Right lobe of liver (tissue), 6 donors: ENCODE measurements around the gene PRDM15. TPM values are rescaled to one million over a fixed set of nuclear protein-coding genes. Genes with fewer than 3 reads are reported as not detected.

Experiments used
- ATAC-seq, 4 donors: fragments of 200-7000 bp; cut with Tn5 transposase; one replicate each; pipeline ENCODE4 v1.9.1; 2020; ENCODE audit warnings: mild to moderate bottlenecking in 4 of 4, moderate library complexity in 4 of 4
- DNase-seq, 3 donors: peaks; one replicate each; pipeline ENCODE4 v3.0.0-alpha.2; 2020
- H3K27ac ChIP-seq, 3 donors: fragments of 200-600 bp; one replicate each; pipeline ENCODE4 v1.8.0; 2022
- H3K27me3 ChIP-seq, 2 donors: fragments of 200-600 bp; one replicate each; pipeline ENCODE4 v1.8.0; 2022
- H3K36me3 ChIP-seq, 4 donors: fragments of 200-600 bp; sonication (generic) in 1 of 4; one replicate each; pipeline versions ENCODE4 v1.5.1 to v1.8.0; 2017 to 2022; ENCODE audit warnings: control low read depth in 1 of 4
- H3K4me1 ChIP-seq, 4 donors: fragments of 200-600 bp; sonication (generic) in 1 of 4; one replicate each; pipeline versions ENCODE4 v1.5.1 to v1.8.0; 2017 to 2022; ENCODE audit warnings: control low read depth in 1 of 4
- H3K4me3 ChIP-seq, 3 donors: fragments of 200-600 bp; one replicate each; pipeline ENCODE4 v1.8.0; 2022
- H3K9me3 ChIP-seq, 4 donors: fragments of 200-600 bp; sonication (generic) in 1 of 4; one replicate each; pipeline versions ENCODE4 v1.5.1 to v1.8.0; 2017 to 2022; ENCODE audit warnings: control low read depth in 1 of 4
- CTCF ChIP-seq, 4 donors: fragments of 200-600 bp in 3 of 4; fragments of 450-650 bp in 1 of 4; IDR thresholded peaks; one replicate each; pipeline versions ENCODE4 v1.5.1 to v1.8.0; 2016 to 2022; ENCODE audit warnings: antibody characterized with exemption in 4 of 4, mild to moderate bottlenecking in 2 of 4
- POLR2A ChIP-seq: fragments of 450-650 bp; IDR thresholded peaks from one replicate; pipeline ENCODE4 v1.6.1; 2017; ENCODE audit warnings: antibody characterized with exemption, mild to moderate bottlenecking
- WGBS: methylation state at CpG from one replicate; pipeline ENCODE4 v1.1.6; 2018; ENCODE audit warnings: low coverage, low lambda C conversion rate; ENCODE audit not compliant: insufficient coverage; ENCODE audit errors: missing lambda C conversion rate; 5-methylcytosine and 5-hydroxymethylcytosine counted together
- intact Hi-C, 2 donors: fragments of 100-400 bp; cut with DNase I; formaldehyde crosslinking; loops; one replicate each; pipeline versions ENCODE4 v1.11.2 to v1.14.1; 2022
- total RNA-seq, 6 experiments: library from RNA; depleted of rRNA in 2 of 6; stranded (reverse); fragments of >200 nt in 2 of 6; fragmentation: NEBNext Ultra II Directional in 3 of 6; extraction: Animal tissue kit (Norgen Biotek cat#: 25700) in 3 of 6; gene quantifications; one replicate each; pipeline versions ENCODE4 v1.1.0 to v1.2.4, GENCODE V29; 2016 to 2023
- donor health status: DM: no; HTN: yes; CAD: no.
- donor health status: DM: no; HTN: no; CAD: no.
- donor health status: DM: no; HTN: no; CAD: no.
- donor health status: DM: no; HTN: yes; CAD: no.
- donor health status: DM: no; HTN: yes; CAD: no.

PRDM15 gene
- total RNA-seq, 6 experiments from 2014 or later, result 1.9 to 4.0 (median 2.7) TPM

GRCh38 chr21:41830764-41831452 is 48.2 kb downstream of the PRDM15 start:
- ATAC-seq (no peak), DNase-seq (peak in 1 of 3 donors; percentile 23)
- H3K27ac ChIP-seq, result no peak overlapping the region
- H3K4me1 ChIP-seq, result no peaks in the 10 kb centered on the region
- WGBS, result 100% methylated on average over 5 of the region's 21 CpGs
- TF ChIP-seq CTCF (IDR thresholded peaks at IDR 0.05) (no peak), POLR2A (no peak)
- intact Hi-C loops, result no loop called here
- H3K4me3 ChIP-seq, result no peak overlapping the region
- no peaks in the 10 kb centered on the region for H3K27me3 ChIP-seq
- H3K36me3 ChIP-seq, result peaks cover 0 to 3% (median 0%) of the 10 kb centered on the region in 4 donors
- H3K9me3 ChIP-seq, result no peaks in the 10 kb centered on the region

DNA sequence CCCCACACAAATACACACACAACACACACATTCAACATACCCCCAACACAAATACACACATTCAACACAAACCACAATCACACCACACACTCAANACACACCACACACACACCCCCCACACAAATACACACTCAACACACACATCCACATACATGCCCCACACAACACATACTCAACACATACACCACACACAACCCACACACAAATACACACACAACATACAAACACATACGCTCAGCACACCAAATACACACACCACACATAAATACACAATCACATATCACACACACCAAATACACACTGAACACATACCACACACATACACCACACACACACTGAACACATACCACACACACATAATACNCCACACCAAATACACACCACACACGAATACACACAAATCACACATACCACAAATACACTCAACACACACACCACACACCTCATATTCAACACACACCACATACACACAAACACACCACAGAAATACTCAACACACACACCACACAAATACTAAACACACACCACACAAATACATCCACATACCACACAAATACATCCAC is 48.9 kb downstream of the PRDM15 start:
- no peak overlapping the region for H3K27ac ChIP-seq
- no peak for TF ChIP-seq POLR2A
- no peak for TF ChIP-seq CTCF (IDR thresholded peaks at IDR 0.05)
- H3K4me1 ChIP-seq, result no peaks in the 10 kb centered on the region
- H3K27me3 ChIP-seq, result no peaks in the 10 kb centered on the region
- intact Hi-C loops, result no loop called here
- H3K9me3 ChIP-seq, result no peaks in the 10 kb centered on the region
- ATAC-seq, result no peak
- DNase-seq, result no peak
- peaks cover 0 to 3% (median 0%) of the 10 kb centered on the region in 4 donors for H3K36me3 ChIP-seq
- 90% methylated on average over 2 of the region's 2 CpGs for WGBS
- no peak overlapping the region for H3K4me3 ChIP-seq

DNA sequence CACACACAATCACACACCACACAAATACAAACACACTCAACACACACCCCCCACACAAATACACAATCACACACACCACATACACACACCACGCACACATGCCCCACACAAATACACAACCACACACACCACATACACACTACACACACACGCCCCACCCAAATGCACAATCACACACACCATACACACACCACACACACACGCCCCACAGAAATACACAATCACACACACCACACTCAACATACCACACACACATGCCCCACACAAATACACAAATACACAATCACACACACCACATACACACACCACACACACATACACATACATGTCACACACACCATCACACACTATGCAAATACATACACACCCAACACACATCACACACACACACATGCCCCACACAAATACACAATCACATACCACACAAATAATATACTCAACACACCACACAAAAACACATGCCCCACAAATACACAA is 50.2 kb downstream of the PRDM15 start:
- Histone ChIP-seq H3K36me3 (peaks cover 0 to 3% (median 0%) of the 10 kb centered on the region in 4 donors), H3K4me1 (no peaks in the 10 kb centered on the region), H3K27me3 (no peaks in the 10 kb centered on the region), H3K4me3 (no peak overlapping the region), H3K9me3 (no peaks in the 10 kb centered on the region), H3K27ac (no peak overlapping the region)
- TF ChIP-seq CTCF (IDR thresholded peaks at IDR 0.05) (no peak), POLR2A (no peak)
- DNase-seq (no peak), ATAC-seq (no peak)
- intact Hi-C loops, result no loop called here
- 67% methylated on average over 3 of the region's 3 CpGs for WGBS

- DNase-seq, result no peak
- ATAC-seq, result no peak
- H3K9me3 ChIP-seq, result no peaks in the 10 kb centered on the region
- H3K36me3 ChIP-seq, result peaks cover 0 to 3% (median 0%) of the 10 kb centered on the region in 4 donors
- no peaks in the 10 kb centered on the region for H3K27me3 ChIP-seq
- TF ChIP-seq POLR2A (no peak), CTCF (IDR thresholded peaks at IDR 0.05) (no peak)
- WGBS, result 87% methylated on average over 16 of the region's 42 CpGs
- intact Hi-C loops, result no loop called here
- H3K27ac ChIP-seq, result no peak overlapping the region
- H3K4me1 ChIP-seq, result no peaks in the 10 kb centered on the region
- H3K4me3 ChIP-seq, result no peak overlapping the region
These were observed 50.9 kb downstream of the PRDM15 start for GRCh38 chr21:41827951-41828883.
